HEK293 (cell line): Measurements from ENCODE around the gene CSPG4.

Experiments
- CTCF ChIP-seq: fragments of 450-650 bp; formaldehyde crosslinking; IDR thresholded peaks from 2 replicates; pipeline ENCODE4 v1.5.1; 2016; ENCODE audit warnings: missing biosample characterization, missing genetic modification characterization
- PATZ1 ChIP-seq: fragments of 450-650 bp; formaldehyde crosslinking; IDR thresholded peaks from 2 replicates; pipeline ENCODE4 v1.5.1; 2016; ENCODE audit warnings: missing biosample characterization, missing genetic modification characterization
- ZNF138 ChIP-seq: fragments of 450-650 bp; formaldehyde crosslinking; IDR thresholded peaks from 2 replicates; pipeline ENCODE4 v1.5.1; 2016; ENCODE audit warnings: missing biosample characterization, missing genetic modification characterization, borderline replicate concordance
- ZNF776 ChIP-seq: fragments of 450-650 bp; formaldehyde crosslinking; IDR thresholded peaks from 2 replicates; pipeline ENCODE4 v1.5.0; 2017; ENCODE audit warnings: missing biosample characterization, missing genetic modification characterization, borderline replicate concordance
- TF ChIP-seq, protein P1 (sequence below): fragments of 450-650 bp; formaldehyde crosslinking; IDR thresholded peaks from 2 replicates; pipeline ENCODE4 v1.5.1; 2017; ENCODE audit warnings: missing biosample characterization, missing genetic modification characterization
- TF ChIP-seq, protein P2 (sequence below): fragments of 450-650 bp; formaldehyde crosslinking; IDR thresholded peaks from 2 replicates; pipeline ENCODE4 v1.5.1; 2016; ENCODE audit warnings: missing biosample characterization, missing genetic modification characterization, low read depth

DNA sequence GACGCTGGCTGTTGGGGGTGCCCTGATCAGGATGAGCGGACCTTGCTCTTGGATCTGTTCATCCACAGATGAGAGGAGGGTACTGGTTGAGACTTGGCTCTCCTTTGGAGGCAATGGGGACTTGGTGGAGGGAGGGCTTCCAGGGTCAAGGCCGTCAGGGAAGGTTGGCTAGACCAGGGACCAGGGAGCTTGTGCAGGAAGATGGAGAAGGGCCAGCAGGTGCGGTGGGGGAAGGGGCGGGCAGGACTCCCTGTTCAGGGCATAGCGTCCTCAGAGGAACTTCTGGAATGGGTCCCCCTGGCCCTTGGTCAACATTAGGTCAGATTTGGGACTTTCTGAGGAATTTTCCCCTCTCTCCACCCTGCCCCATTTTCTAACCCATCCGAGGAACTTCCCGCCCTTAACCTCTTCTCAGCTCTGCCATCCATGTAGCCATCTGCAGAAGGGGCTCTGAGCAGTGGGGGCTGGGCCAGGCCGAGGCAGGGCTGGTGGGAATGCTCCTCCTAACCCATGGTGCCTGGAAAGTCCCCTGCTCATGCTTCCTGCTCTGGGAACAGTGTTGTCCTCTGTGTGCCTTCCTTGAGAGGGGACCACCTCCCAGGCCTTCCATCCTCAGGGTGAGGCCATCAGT is 53.4 kb downstream of the CSPG4 start:
- TF ChIP-seq, protein P1, sequence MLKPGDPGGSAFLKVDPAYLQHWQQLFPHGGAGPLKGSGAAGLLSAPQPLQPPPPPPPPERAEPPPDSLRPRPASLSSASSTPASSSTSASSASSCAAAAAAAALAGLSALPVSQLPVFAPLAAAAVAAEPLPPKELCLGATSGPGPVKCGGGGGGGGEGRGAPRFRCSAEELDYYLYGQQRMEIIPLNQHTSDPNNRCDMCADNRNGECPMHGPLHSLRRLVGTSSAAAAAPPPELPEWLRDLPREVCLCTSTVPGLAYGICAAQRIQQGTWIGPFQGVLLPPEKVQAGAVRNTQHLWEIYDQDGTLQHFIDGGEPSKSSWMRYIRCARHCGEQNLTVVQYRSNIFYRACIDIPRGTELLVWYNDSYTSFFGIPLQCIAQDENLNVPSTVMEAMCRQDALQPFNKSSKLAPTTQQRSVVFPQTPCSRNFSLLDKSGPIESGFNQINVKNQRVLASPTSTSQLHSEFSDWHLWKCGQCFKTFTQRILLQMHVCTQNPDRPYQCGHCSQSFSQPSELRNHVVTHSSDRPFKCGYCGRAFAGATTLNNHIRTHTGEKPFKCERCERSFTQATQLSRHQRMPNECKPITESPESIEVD (tag by site-specific recombination): no peak
- TF ChIP-seq PATZ1 (tag by site-specific recombination) (no peak), CTCF (tag by site-specific recombination) (no peak), ZNF776 (no peak), ZNF138 (no peak)
- TF ChIP-seq, protein P2, sequence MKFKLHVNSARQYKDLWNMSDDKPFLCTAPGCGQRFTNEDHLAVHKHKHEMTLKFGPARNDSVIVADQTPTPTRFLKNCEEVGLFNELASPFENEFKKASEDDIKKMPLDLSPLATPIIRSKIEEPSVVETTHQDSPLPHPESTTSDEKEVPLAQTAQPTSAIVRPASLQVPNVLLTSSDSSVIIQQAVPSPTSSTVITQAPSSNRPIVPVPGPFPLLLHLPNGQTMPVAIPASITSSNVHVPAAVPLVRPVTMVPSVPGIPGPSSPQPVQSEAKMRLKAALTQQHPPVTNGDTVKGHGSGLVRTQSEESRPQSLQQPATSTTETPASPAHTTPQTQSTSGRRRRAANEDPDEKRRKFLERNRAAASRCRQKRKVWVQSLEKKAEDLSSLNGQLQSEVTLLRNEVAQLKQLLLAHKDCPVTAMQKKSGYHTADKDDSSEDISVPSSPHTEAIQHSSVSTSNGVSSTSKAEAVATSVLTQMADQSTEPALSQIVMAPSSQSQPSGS (tag by site-specific recombination): no peak
